Thyroid gland (tissue), 4 donors: ENCODE measurements around the gene PGBD4. TPM values are rescaled to one million over a fixed set of nuclear protein-coding genes. Genes with fewer than 3 reads are reported as not detected.

Experiments
- DNase-seq, 2 donors: peaks; one replicate each; pipeline ENCODE4 v3.0.0-alpha.2; 2019
- H3K27ac ChIP-seq, 3 donors: fragments of 200-600 bp; sonication (generic); 1 replicate in 2 of 3; 2 replicates in 1 of 3; pipeline ENCODE4 v1.5.1; 2016 to 2019; ENCODE audit warnings: mild to moderate bottlenecking in 1 of 3, moderate library complexity in 1 of 3
- H3K27me3 ChIP-seq: fragments of 200-600 bp; sonication (generic); one replicate; pipeline ENCODE4 v1.5.1; 2019
- H3K36me3 ChIP-seq, 2 donors: fragments of 200-600 bp; sonication (generic); one replicate each; pipeline ENCODE4 v1.5.1; 2016 to 2019
- H3K4me1 ChIP-seq, 2 donors: fragments of 200-600 bp; sonication (generic); one replicate each; pipeline ENCODE4 v1.5.1; 2017 to 2019
- H3K4me3 ChIP-seq, 3 donors: fragments of 200-600 bp; sonication (generic); replicated peaks in 1 of 3; 1 replicate in 2 of 3; 2 replicates in 1 of 3; pipeline ENCODE4 v1.5.1; 2016; ENCODE audit warnings: mild to moderate bottlenecking in 1 of 3
- H3K9me3 ChIP-seq: fragments of 200-600 bp; sonication (generic); one replicate; pipeline ENCODE4 v1.5.1; 2017
- POLR2A ChIP-seq, 2 donors: fragments of 450-650 bp; IDR thresholded peaks; one replicate each; pipeline ENCODE4 v1.6.1; 2017; ENCODE audit warnings: antibody characterized with exemption in 2 of 2, mild to moderate bottlenecking in 2 of 2, moderate library complexity in 1 of 2
- WGBS, 2 donors: methylation state at CpG; one replicate each; pipeline ENCODE4 v1.1.5; 2017; 5-methylcytosine and 5-hydroxymethylcytosine counted together
- intact Hi-C: fragments of 100-400 bp; cut with DNase I; formaldehyde crosslinking; loops from one replicate; pipeline ENCODE4 v1.15.1; 2023
- total RNA-seq, 4 donors: library from RNA; depleted of rRNA; stranded (reverse); fragments of >200 nt; gene quantifications; one replicate each; pipeline ENCODE4 v1.2.3, GENCODE V29; 2016
- TF ChIP-seq, protein P1 (sequence below), 6 experiments: fragments of 200-600 bp in 3 of 6; fragments of 450-650 bp in 3 of 6; sonication (generic) in 3 of 6; IDR thresholded peaks; one replicate each; pipeline ENCODE4 v1.5.1; 2016 to 2019; ENCODE audit warnings: antibody characterized with exemption in 6 of 6, mild to moderate bottlenecking in 2 of 6, inconsistent platforms in 1 of 6, moderate library complexity in 1 of 6

PGBD4 gene
- total RNA-seq, 4 donors from 2014 or later, result 1.0 to 1.3 (median 1.2) TPM

DNA sequence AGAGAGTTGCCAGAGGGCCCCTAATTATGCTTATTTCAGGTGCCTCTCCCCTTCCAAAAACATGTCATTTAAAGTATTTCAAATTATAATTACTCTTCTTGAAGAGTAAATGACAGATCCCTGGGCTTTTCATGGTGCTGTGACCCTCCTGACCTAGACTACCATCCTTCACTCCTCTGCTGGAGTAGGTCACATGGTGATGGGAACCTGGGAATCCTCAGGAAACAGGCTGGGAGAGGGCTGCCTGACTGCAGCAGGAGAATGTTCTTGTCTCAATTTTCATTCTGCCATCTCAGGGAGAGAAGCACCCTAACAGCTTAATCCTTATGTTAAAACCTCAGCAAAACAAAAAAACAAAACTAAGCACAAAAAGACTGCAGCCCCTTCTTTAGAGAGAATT, 24.6 kb downstream of the PGBD4 start:
- no peak overlapping the region for H3K27ac ChIP-seq
- intact Hi-C loops, result no loop called here
- H3K36me3 ChIP-seq, result no peaks in the 10 kb centered on the region
- no peaks in the 10 kb centered on the region for H3K27me3 ChIP-seq
- TF ChIP-seq POLR2A (IDR thresholded peaks at IDR 0.05), result no peak
- H3K4me1 ChIP-seq, result no peaks in the 10 kb centered on the region
- DNase-seq, result no peak
- H3K4me3 ChIP-seq, result no peak overlapping the region
- H3K9me3 ChIP-seq, result no peaks in the 10 kb centered on the region

- no peaks in the 10 kb centered on the region for H3K36me3 ChIP-seq
- no peak overlapping the region for H3K4me3 ChIP-seq
- intact Hi-C loops, result no loop called here
- 47 to 49% methylated on average over 2 of the region's 2 CpGs for WGBS, 2 donors
- H3K4me1 ChIP-seq, result no peaks in the 10 kb centered on the region
- TF ChIP-seq POLR2A (IDR thresholded peaks at IDR 0.05), result no peak
- TF ChIP-seq, protein P1, sequence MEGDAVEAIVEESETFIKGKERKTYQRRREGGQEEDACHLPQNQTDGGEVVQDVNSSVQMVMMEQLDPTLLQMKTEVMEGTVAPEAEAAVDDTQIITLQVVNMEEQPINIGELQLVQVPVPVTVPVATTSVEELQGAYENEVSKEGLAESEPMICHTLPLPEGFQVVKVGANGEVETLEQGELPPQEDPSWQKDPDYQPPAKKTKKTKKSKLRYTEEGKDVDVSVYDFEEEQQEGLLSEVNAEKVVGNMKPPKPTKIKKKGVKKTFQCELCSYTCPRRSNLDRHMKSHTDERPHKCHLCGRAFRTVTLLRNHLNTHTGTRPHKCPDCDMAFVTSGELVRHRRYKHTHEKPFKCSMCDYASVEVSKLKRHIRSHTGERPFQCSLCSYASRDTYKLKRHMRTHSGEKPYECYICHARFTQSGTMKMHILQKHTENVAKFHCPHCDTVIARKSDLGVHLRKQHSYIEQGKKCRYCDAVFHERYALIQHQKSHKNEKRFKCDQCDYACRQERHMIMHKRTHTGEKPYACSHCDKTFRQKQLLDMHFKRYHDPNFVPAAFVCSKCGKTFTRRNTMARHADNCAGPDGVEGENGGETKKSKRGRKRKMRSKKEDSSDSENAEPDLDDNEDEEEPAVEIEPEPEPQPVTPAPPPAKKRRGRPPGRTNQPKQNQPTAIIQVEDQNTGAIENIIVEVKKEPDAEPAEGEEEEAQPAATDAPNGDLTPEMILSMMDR (IDR thresholded peaks at IDR 0.05), result no peak
- no peaks in the 10 kb centered on the region for H3K9me3 ChIP-seq
- H3K27ac ChIP-seq, result no peak overlapping the region
- DNase-seq, result no peak
- H3K27me3 ChIP-seq, result no peaks in the 10 kb centered on the region
Measured at GRCh38 chr15:34128898-34129297, 27.0 kb downstream of the PGBD4 start.

DNA sequence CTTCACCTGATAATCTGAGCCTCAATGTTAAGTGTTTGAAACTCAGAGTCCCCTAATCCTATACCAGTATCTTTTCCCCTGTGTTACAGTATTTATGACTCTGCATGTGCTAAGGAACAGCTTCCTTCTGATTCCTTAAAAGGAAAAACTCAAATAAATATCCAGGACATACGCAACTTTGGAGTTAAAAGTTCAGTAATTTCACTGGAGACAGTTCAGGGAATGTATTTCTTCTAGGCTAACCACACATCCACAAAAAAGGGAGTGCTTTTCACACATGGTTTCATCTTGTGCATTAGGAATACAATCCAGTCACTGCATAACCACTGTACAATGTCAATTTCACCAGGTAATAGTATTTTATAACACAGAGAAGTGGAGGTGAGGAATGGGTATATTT, 31.0 kb downstream of the PGBD4 start:
- H3K4me3 ChIP-seq, result no peak overlapping the region
- 94% methylated on average over 1 of the region's 1 CpG for WGBS, 2 donors
- no peaks in the 10 kb centered on the region for H3K27me3 ChIP-seq
- H3K27ac ChIP-seq, result no peak overlapping the region
- no peak for DNase-seq
- no peaks in the 10 kb centered on the region for H3K9me3 ChIP-seq
- intact Hi-C loops, result no loop called here
- H3K36me3 ChIP-seq, result no peaks in the 10 kb centered on the region
- no peaks in the 10 kb centered on the region for H3K4me1 ChIP-seq
- no peak for TF ChIP-seq POLR2A (IDR thresholded peaks at IDR 0.05)
- TF ChIP-seq, protein P1 (IDR thresholded peaks at IDR 0.05), result no peak

DNA sequence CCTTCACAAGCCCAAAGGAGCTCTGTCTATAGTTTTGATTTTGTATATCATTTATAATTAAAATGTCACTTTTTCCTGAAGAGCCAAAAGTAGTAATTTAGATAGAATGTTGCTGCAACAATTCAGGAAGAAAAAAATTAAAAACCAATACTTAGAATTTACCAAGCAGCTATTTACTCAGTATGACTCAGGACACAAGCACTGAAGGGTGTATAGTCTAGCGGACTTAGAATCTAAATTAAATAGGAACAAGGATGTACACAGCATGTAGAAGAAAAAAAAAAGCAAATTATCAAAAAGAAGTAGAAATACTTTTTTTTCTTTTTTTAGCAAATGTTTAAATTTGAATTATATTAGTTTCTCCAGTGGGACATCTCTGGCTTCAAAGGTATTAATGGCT, 31.6 kb downstream of the PGBD4 start:
- no peak for TF ChIP-seq POLR2A (IDR thresholded peaks at IDR 0.05)
- TF ChIP-seq, protein P1 (IDR thresholded peaks at IDR 0.05), result no peak
- DNase-seq, result no peak
- Histone ChIP-seq H3K4me3 (no peak overlapping the region), H3K27me3 (no peaks in the 10 kb centered on the region), H3K9me3 (no peaks in the 10 kb centered on the region), H3K27ac (no peak overlapping the region), H3K36me3 (no peaks in the 10 kb centered on the region), H3K4me1 (no peaks in the 10 kb centered on the region)
- 91 to 95% methylated on average over 1 of the region's 1 CpG for WGBS, 2 donors
- intact Hi-C loops, result no loop called here

DNA sequence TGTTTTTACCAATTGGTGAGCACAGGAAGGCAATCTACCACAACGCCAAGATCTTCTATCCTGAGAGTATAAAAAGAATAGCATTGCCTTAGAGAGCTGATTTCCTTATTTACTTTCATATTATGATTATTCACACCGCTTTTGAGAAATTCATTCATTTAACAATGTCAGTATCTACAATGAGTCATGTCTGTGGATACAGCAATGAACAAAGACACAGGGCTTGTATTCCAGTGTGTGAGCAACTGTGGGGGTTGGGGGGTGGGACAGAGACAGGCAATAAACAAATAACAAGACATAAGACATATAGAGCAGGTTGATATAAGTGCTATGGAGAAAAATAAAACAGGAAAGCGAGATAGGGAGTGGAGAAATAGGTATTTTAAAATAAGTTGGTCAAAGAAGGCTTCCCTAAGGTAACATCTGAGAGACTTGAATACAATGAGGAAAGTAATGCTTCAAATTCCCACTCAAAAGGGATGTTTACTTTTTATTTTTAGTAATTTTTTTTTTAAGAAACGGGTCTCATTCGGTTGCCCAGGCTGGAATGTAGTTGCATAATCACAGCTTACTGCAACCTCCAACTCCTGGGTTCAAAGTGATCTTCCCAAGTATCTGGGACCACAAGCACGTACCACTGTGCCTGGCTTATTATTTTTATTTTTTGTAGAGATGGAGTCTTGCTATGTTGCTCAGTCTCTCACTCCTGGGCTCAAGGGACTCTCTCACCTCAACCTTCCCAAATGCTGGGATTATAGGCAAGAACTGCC, 45.7 kb downstream of the PGBD4 start:
- Histone ChIP-seq H3K27ac (no peak overlapping the region), H3K9me3 (no peaks in the 10 kb centered on the region), H3K4me1 (no peaks in the 10 kb centered on the region), H3K27me3 (no peaks in the 10 kb centered on the region), H3K36me3 (peaks cover 16 to 34% of the 10 kb centered on the region in 2 donors), H3K4me3 (no peak overlapping the region)
- no peak for DNase-seq
- intact Hi-C loops, result no loop called here
- WGBS, 2 donors, result 67 to 75% methylated on average over 6 of the region's 6 CpGs
- TF ChIP-seq, protein P1 (IDR thresholded peaks at IDR 0.05), result no peak
- TF ChIP-seq POLR2A (IDR thresholded peaks at IDR 0.05), result no peak
